Fibroblast of upper back skin (primary cell): Measurements from ENCODE around the gene CES4A.
"Not testable (repeated sequence)": the region's sequence is repeated elsewhere in the genome, so short reads cannot be mapped to it uniquely, and the experiment has no call there.

Experiments used
- DNase-seq: peaks from one replicate; pipeline ENCODE4 v3.0.0-alpha.2; 2013

Gene CES4A

GRCh38 chr16:66988197-66988788 lies at the start of gene CES4A:
Gene CES4A (plus strand): TSS chr16:66988589. CDS start chr16:66988773, 184 bp downstream.
- DNase-seq: peak; percentile 51

DNA sequence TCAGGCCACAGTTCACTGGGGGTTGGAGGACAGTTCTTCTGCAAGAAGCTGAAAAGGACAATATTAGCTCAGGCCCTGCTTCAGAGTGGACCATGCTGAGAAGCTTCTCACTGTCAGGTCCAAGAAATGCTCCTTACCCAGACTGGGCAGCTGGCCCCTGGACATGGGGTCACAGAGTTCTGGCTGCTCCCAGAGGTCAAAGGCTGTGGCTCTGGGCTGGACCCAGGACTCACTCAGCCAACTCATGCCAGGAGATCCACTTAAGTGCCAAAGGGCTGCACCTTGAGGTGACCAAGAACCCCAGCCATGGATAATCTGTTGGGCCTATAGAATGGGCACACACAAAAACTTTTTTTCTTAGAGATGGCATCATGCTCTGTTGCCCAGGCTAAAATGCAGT lies 49.0 kb upstream of the CES4A start:
- DNase-seq: no peak

DNA sequence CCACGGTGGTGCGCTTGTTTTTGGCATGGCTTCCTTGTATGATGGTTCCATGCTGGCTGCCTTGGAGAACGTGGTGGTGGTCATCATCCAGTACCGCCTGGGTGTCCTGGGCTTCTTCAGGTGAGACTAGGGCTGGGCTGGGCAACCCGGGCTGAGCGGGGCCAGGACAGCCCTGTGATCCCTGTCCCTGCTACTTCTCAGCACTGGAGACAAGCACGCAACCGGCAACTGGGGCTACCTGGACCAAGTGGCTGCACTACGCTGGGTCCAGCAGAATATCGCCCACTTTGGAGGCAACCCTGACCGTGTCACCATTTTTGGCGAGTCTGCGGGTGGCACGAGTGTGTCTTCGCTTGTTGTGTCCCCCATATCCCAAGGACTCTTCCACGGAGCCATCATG lies 48.2 kb upstream of the CES4A start:
- no peak for DNase-seq

DNA sequence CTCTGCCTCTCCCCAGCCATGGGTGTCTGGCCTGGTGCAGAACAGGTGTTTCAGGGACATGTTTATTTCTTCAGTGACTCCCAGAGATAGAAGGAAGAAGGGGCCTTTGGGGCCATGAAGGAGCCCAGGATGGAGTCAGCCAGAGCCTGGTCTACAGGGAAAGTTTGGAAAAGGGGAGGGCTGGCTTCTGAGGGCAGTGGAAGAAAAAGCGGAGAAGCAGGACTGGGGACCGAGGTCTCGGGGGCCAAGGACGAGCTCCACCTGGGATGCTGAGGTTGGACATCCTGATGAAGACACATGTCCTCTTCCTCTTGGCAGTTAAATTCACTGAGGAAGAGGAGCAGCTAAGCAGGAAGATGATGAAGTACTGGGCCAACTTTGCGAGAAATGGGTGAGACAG lies 45.4 kb upstream of the CES4A start:
- DNase-seq: no peak

DNA sequence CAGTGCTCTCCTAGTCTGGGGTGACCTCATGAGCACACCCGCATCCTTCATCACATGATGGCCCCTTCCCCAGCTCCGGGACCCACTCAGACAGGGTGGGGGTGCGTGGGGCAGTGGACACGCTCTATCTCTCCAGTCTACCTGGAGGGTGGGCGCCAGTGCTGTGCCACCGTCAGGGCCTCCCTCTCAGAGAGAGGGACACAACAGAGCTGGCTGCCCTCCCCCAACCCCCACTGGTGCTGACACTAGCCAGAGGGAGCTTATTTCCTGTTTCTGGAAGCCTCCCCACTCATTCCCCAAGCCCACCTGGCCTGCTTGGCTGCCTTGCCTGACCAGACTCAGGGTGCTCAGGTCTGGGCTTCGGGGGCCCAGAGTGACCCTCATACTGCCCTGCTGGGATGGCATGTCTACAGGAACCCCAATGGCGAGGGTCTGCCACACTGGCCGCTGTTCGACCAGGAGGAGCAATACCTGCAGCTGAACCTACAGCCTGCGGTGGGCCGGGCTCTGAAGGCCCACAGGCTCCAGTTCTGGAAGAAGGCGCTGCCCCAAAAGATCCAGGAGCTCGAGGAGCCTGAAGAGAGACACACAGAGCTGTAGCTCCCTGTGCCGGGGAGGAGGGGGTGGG lies 44.8 kb upstream of the CES4A start:
- DNase-seq: no peak

DNA sequence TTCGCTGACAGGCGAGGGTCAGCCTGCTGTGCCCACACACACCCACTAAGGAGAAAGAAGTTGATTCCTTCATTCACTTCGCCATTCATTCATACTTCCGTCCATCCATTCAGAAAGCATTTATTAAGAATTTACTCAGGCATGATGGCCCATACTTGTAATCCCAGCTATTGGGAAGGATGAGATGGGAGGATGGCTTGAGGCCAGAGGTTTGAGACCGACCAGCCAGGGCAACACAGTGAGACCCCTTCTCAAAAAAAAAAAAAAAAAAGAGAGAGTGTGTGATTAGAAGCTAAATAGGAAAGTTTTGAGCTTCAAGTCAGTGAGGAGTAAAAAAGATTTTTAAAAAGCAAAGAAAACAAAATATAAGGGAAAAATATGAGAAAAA lies 44.3 kb upstream of the CES4A start:
- no peak for DNase-seq

DNA sequence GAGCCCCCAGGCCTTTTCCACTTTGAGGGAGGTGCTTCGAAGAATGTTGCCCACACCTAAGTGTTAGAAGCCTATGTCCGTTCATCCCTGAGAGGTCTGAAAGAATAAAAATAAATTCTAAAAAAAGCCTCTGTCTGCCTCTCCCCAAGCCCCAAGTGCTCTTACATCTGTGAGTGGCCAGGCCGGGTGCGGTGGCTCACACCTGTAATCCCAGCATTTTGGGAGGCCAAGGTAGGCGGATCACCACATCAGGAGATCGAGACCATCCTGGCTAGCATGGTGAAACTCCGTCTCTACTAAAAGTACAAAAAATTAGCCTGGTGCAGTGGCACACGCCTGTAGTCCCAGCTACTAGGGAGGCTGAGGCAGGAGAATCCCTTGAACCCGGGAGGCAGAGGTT lies 43.4 kb upstream of the CES4A start:
- DNase-seq: not testable (repeated sequence)

DNA sequence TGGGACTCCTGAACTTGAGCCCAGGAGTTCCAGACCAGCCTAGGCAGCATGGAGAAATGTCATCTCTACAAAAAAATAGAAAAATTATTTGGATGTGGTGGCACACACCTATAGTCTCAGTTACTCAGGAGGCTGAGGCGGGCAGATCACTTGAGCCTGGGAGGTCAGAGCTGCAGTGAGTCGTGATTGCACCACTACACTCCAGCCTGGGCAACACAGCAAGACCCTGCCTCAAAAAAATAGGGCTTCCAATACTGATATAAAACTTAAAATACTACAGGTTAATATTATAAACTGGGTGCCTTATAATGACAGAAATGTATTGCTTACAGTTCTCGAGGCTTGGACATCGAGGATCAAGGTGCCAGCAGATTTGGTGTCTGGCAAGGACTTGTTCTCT lies 42.5 kb upstream of the CES4A start:
- DNase-seq: no peak

- no peak for DNase-seq
Measured at GRCh38 chr16:66946541-66946940, 41.8 kb upstream of the CES4A start.

GRCh38 chr16:66946974-66947301 lies 41.5 kb upstream of the CES4A start:
- no peak for DNase-seq

DNA sequence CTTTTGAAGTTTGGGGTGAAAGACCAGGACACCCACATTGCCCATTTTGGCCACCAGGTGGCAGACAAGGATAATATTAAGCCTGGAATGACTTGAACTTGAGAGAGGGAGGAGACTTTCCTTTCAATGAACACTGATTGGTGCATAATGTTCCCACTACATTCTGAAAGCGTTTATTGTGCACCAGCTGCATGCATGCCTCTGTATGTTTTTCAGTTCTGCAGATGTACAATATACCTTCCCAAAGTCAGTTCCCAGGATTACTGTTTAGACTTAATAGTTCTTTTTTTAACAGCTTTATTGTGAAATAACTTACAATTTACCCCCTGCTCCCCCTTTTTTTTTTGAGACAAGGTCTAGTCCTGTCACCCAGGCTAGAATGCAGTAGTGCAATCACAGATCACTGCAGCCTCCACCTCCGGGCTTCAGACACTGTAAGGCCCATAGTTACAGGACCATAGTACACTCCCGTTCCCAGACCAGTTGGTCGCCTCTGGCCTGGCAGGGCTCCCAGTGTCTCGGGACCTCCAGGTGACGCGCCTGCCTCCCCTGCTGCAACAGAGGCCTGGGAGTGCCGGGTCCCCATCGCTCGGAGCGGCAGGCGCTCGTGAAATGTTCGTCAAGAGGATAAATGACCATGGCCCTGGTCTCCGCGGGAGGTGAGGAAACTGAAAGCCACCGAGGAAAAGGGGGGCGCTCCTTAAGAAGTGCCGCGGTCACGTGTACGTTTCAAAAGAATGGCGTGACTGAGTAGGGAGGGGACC lies 40.9 kb upstream of the CES4A start:
- peak; percentile 79 for DNase-seq

GRCh38 chr16:66948134-66948836 lies 40.1 kb upstream of the CES4A start:
- no peak for DNase-seq

GRCh38 chr16:66948837-66949225 lies 39.6 kb upstream of the CES4A start:
- no peak for DNase-seq

- no peak for DNase-seq
Measured at GRCh38 chr16:66949472-66949871, 38.9 kb upstream of the CES4A start.

DNA sequence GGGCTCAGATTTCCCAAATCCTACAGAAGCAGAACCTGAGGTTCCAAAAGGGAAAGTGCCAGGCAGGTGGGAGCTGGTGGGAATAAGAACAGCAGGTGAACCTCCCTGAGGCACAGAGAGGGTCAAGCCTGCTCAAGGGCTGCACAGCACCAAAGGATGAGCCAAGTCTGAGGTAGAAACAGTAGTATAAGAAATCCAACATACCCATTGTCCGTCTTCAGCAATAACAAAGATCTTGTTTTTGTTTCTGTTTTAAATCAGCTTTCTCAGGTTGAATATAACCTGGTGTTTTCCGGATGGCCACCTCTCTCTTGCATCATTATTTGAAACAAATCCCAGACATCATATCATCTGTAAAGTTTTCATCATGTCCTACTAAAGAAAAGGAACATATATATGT lies 38.0 kb upstream of the CES4A start:
- no peak for DNase-seq

DNA sequence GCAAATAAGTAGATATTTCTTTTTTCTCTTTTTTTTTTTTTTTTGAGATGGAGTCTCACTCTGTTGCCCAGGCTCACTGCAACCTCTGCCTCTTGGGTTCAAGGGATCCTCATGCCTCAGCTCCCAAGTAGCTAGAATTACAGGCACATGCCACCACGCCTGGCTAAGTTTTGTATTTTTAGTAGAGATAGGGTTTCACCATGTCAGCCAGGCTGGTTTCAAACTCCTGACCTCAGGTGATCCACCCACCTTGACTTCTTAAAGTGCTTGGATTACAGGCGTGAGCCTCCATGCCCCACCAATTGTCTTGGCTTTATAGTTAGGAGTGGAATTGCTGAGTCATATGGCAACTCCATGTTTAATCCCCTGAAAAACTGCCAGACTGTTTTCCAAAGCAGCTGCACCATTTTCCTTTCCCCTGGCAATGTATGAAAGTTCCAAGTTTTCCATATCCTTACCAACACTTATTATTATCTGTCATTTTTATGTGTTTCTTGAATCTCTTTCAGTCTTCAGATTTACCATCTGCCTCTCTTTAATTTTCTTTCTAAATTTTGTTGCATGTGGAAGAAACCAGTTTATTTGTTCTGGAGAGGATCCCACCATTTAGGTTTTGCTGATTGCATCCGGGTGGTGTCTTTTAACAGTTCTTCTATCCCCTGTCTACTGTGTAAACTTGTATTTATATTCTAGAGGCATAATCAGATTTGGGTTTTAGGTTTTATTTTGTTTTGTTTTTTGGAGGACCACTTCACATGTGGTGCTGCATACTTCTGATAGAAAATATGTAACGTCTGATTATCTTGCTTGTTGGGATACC lies 37.2 kb upstream of the CES4A start:
- no peak for DNase-seq

DNA sequence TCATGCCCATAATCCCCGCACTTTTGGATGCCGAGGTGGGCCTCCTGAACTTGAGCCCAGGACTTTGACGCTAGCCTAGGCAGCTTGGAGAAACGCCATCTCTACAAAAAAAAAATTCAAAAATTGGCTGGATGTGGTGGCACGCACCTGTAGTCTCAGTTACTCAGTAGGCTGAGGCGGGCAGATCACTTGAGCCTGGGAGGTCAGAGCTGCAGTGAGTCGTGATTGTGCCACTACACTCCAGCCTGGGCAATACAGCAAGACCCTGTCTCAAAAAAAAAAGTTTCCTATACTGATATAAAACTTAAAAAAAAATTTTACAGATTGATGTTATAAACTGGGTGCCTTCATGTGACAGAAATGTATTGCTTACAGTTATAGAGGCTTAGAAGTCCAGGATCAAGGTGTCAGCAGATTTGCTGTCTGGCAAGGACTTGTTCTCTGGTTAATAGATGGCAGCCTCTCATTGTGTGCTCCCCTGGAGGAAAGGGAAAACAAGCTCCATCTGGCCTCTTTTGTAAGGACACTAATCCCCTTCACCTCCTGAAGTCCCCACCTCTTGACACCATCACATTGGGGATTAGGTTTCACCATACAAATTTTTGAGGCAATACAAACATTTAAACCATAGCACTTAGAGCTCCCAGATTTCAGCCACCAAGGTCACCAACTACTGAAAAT lies 35.8 kb upstream of the CES4A start:
- no peak for DNase-seq

DNA sequence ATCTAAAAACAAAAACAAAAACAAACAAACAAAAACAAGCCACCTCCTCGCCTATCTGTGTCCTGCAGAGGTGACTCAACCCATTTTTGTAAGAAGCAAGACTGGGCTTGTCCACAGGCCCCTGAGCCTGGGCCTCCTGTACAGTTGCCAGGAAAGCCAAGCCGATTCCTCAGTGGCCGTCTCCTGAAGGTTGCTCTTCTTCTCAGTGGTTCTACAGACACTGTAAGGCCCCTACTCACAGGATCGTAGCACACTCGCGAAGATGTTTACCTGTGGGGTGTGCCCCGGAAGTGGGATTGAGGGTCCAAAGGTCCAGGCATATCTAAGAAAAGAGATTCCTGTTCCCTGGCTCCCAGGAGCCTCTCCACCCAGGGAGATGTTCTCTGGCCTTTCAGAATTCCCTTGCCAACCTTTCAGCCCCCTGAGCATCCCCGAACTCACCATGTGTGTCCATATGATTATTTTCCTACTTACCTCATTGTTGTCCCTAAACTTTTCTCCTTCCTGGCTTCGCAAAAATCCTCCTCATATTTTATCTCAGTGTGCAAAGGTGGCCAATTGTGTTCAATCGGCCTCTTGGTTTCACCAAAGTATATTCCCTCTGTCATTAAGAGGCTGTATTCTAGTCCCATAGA lies 34.8 kb upstream of the CES4A start:
- no peak for DNase-seq

- peak; percentile 72 for DNase-seq
Measured at GRCh38 chr16:66954097-66954659, 34.2 kb upstream of the CES4A start.

DNA sequence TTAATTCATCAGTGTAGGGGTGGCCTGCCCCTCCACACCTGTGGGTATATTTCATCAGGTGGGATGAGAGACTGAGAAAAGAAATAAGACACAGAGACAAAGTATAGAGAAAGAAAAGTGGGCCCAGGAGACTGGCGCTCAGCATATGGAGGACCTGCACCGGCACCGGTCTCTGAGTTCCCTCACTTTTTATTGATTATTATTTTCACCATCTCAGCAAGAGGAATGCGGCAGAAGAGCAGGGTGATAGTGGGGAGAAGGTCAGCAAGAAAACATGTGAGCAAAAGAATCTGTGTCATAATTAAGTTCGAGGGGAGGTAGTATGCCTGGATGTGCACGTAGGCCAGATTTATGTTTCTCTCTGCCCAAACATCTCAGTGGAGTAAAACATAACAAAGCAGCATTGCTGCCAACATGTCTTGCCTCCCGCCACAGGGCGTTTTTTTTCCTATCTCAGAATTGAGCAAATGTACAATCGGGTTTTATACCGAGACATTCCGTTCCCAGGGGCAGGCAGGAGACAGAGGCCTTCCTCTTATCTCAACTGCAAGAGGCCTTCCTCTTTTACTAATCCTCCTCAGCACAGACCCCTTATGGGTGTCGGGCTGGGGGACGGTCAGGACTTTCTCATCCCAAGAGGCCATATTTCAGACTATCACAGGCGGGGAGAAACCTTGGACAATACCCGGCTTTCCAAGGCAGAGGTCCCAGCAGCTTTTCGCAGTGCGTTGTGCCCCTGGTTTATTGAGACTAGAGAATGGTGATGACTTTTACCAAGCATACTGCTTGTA lies 32.8 kb upstream of the CES4A start:
- not testable (repeated sequence) for DNase-seq

DNA sequence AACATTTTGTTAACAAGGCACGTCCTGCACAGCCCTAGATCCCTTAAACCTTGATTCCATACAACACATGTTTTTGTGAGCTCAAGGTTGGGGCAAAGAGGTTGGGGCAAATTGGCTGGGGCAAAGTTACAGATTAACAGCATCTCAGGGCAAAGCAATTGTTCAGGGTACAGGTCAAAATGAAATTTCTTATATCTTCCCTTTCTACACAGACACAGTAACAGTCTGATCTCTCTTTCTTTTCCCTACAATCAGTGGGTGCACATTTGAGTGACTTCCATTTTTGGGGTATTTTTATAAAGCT lies 32.3 kb upstream of the CES4A start:
- not testable (repeated sequence) for DNase-seq
